Vagina (tissue), 2 donors: ENCODE measurements around the gene SLC23A2. TPM values are rescaled to one million over a fixed set of nuclear protein-coding genes. Genes with fewer than 3 reads are reported as not detected.

Experiments
- DNase-seq, 2 donors: peaks; one replicate each; pipeline ENCODE4 v3.0.0-alpha.2; 2017; ENCODE audit errors: extremely low spot score in 2 of 2
- H3K27ac ChIP-seq: fragments of 200-600 bp; sonication (generic); one replicate; pipeline ENCODE4 v1.5.1; 2019
- H3K27me3 ChIP-seq: fragments of 200-600 bp; sonication (generic); one replicate; pipeline ENCODE4 v1.5.1; 2019
- H3K36me3 ChIP-seq, 2 donors: fragments of 200-600 bp; sonication (generic); one replicate each; pipeline ENCODE4 v1.5.1; 2017 to 2019
- H3K4me1 ChIP-seq: fragments of 200-600 bp; sonication (generic); one replicate; pipeline ENCODE4 v1.5.1; 2019
- H3K4me3 ChIP-seq, 2 donors: fragments of 200-600 bp; sonication (generic); 1 replicate in 1 of 2; 2 replicates in 1 of 2; pipeline ENCODE4 v1.5.1; 2016 to 2019
- H3K9me3 ChIP-seq: fragments of 200-600 bp; sonication (generic); one replicate; pipeline ENCODE4 v1.5.1; 2019
- POLR2A ChIP-seq, 2 donors: fragments of 450-650 bp; IDR thresholded peaks; one replicate each; pipeline ENCODE4 v1.6.1; 2017; ENCODE audit warnings: antibody characterized with exemption in 2 of 2, mild to moderate bottlenecking in 2 of 2, moderate library complexity in 2 of 2
- POLR2AphosphoS5 ChIP-seq, 2 donors: sonication (generic); formaldehyde crosslinking; IDR thresholded peaks; one replicate each; pipeline ENCODE4 v1.9.0; 2017; ENCODE audit warnings: antibody characterized with exemption in 2 of 2, mild to moderate bottlenecking in 2 of 2, low read depth in 1 of 2; ENCODE audit not compliant: insufficient read depth in 1 of 2
- intact Hi-C: fragments of 100-400 bp; cut with DNase I; formaldehyde crosslinking; loops from one replicate; pipeline ENCODE4 v1.15.1; 2023
- total RNA-seq: library from RNA; depleted of rRNA; stranded (reverse); fragments of >200 nt; gene quantifications from one replicate; pipeline ENCODE4 v1.2.3, GENCODE V29; 2016
- TF ChIP-seq, protein P1 (sequence below), 3 experiments: fragments of 450-650 bp in 2 of 3; fragments of 200-600 bp in 1 of 3; sonication (generic) in 1 of 3; IDR thresholded peaks; one replicate each; pipeline ENCODE4 v1.5.1; 2017 to 2019; ENCODE audit warnings: antibody characterized with exemption in 3 of 3, mild to moderate bottlenecking in 2 of 3, moderate library complexity in 2 of 3

SLC23A2 gene
- total RNA-seq, 1 donor from 2014 or later, result 14.7 TPM

DNA sequence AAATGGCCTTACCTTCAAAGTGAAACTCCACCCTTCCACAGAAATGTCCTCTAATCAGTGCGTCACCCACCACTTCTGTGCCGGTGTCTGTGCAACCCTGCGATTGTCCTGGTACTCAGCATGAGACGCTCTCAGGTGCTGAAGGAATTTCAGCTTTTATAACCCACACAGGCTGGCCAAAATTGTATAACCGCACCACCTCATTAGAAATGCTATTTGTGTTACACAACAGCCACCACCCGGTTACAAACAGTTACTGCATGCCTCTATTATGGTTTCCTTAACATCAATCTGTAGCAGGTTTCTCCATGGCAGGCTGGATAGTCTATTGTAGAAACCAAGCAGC is 51.5 kb downstream of the SLC23A2 start:
- TF ChIP-seq, protein P1, sequence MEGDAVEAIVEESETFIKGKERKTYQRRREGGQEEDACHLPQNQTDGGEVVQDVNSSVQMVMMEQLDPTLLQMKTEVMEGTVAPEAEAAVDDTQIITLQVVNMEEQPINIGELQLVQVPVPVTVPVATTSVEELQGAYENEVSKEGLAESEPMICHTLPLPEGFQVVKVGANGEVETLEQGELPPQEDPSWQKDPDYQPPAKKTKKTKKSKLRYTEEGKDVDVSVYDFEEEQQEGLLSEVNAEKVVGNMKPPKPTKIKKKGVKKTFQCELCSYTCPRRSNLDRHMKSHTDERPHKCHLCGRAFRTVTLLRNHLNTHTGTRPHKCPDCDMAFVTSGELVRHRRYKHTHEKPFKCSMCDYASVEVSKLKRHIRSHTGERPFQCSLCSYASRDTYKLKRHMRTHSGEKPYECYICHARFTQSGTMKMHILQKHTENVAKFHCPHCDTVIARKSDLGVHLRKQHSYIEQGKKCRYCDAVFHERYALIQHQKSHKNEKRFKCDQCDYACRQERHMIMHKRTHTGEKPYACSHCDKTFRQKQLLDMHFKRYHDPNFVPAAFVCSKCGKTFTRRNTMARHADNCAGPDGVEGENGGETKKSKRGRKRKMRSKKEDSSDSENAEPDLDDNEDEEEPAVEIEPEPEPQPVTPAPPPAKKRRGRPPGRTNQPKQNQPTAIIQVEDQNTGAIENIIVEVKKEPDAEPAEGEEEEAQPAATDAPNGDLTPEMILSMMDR (IDR thresholded peaks at IDR 0.05), result peak; percentile 44 to 62 (median 47)
- peak in 1 of 2 donors; percentile 38 for TF ChIP-seq POLR2AphosphoS5 (IDR thresholded peaks at IDR 0.05; ENCODE audit: insufficient read depth in 1 of 2, low read depth in 1 of 2)
- TF ChIP-seq POLR2A (IDR thresholded peaks at IDR 0.05), result no peak
- DNase-seq, result no peak
- peak overlapping the region; percentile 83 for H3K27ac ChIP-seq

DNA sequence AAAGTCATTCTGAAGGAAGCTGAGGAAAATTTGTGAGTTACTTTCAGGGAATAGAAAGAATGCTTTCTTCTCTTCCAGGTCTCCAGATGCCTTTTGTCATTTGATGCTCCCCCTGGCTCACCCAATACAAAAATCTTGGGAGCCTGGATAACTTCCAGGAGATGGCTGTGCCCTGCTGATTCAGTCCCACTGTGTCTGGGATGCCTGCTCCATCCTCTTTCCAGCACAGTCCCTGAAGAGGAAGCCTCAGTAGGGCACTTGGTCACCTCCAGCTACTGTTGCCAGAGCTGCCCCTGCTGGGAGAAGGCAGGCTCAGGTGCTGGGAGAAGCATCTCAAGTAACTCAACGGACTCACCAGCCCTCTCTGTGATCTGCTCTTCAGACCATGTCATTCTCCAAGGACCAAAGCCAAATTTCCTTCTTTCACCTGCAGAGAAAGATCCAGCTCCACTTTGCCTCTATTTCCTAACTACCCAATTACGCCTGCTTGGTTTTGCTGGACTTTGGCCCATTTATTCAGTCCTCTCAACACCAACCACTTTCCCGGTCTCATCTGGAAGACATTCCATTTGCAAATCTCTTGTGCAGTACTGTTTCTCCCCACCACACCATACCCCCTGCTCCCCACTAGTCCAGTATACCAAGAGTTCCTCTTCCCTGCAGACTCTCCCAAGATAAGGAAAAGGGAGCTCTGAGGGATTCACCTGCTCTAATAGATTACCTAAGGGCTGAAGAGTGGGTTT is 53.3 kb downstream of the SLC23A2 start:
- Histone ChIP-seq H3K27ac (peak overlapping the region; percentile 17), H3K4me3 (no peak overlapping the region), H3K4me1 (peaks cover 70% of the 10 kb centered on the region), H3K9me3 (no peaks in the 10 kb centered on the region), H3K27me3 (no peaks in the 10 kb centered on the region), H3K36me3 (no peaks in the 10 kb centered on the region)
- TF ChIP-seq POLR2AphosphoS5 (IDR thresholded peaks at IDR 0.05; ENCODE audit: insufficient read depth in 1 of 2, low read depth in 1 of 2) (no peak), POLR2A (IDR thresholded peaks at IDR 0.05) (no peak)
- TF ChIP-seq, protein P1 (IDR thresholded peaks at IDR 0.05), result no peak
- DNase-seq, result no peak
- intact Hi-C loops, result no loop called here

More for the DNA sequence above, 51.5 kb downstream of the SLC23A2 start:
- intact Hi-C loops, result no loop called here
- peaks cover 61% of the 10 kb centered on the region for H3K4me1 ChIP-seq
- H3K4me3 ChIP-seq, result no peak overlapping the region
- H3K9me3 ChIP-seq, result no peaks in the 10 kb centered on the region
- no peaks in the 10 kb centered on the region for H3K36me3 ChIP-seq
- H3K27me3 ChIP-seq, result no peaks in the 10 kb centered on the region

DNA sequence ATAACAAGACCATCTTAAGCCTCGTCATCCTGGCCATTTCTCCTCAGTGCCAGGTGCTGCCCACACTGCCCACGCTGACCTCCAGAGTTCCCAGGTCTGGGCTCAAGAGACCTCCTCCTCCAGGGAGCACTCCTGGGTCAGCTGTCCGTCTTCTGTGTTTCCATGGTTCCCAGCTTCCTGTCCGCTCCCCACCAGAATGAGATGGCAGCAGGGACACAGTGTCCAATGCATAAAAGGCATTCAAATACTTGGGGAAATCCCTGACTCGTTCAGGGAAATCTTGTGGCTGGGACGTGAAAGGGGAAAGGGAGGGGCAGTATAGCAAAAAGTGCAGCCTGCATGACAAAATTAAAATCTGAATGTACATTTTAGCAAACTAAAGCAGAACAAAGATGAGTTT is 54.3 kb downstream of the SLC23A2 start:
- Histone ChIP-seq H3K4me1 (peaks cover 77% of the 10 kb centered on the region), H3K27ac (peak overlapping the region; percentile 45)
- intact Hi-C loops, result no loop called here

DNA sequence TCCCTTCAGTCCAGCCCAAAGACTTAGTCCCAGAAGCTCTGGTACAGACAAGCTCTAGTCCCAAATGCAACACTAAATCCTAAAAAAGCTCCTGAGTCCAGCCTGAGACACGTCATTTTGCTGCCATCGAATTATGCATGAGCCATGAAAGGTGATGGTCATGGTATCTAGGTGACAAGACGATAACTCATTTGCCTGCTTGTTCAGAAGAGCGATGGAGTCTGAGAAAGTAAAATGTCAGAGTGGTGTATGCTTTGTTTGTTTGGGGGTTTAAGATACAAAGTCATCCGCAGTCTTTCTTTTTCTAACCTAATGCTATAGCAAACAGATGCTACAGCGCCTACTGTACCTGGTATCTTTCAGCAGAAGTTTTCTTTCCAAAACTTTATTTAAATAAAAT is 54.7 kb downstream of the SLC23A2 start:
- no peak overlapping the region for H3K4me3 ChIP-seq
- no peaks in the 10 kb centered on the region for H3K9me3 ChIP-seq
- no peak for DNase-seq
- peak overlapping the region; percentile 45 for H3K27ac ChIP-seq
- TF ChIP-seq POLR2A (IDR thresholded peaks at IDR 0.05), result no peak
- TF ChIP-seq POLR2AphosphoS5 (IDR thresholded peaks at IDR 0.05; ENCODE audit: insufficient read depth in 1 of 2, low read depth in 1 of 2), result no peak
- TF ChIP-seq, protein P1 (IDR thresholded peaks at IDR 0.05), result no peak
- intact Hi-C loops, result no loop called here
- peaks cover 74% of the 10 kb centered on the region for H3K4me1 ChIP-seq
- H3K36me3 ChIP-seq, result no peaks in the 10 kb centered on the region
- H3K27me3 ChIP-seq, result no peaks in the 10 kb centered on the region

More for the DNA sequence above, 54.3 kb downstream of the SLC23A2 start:
- no peaks in the 10 kb centered on the region for H3K36me3 ChIP-seq
- H3K27me3 ChIP-seq, result no peaks in the 10 kb centered on the region
- no peak for TF ChIP-seq POLR2AphosphoS5 (IDR thresholded peaks at IDR 0.05; ENCODE audit: insufficient read depth in 1 of 2, low read depth in 1 of 2)
- no peak for TF ChIP-seq POLR2A (IDR thresholded peaks at IDR 0.05)
- TF ChIP-seq, protein P1 (IDR thresholded peaks at IDR 0.05), result no peak
- H3K9me3 ChIP-seq, result no peaks in the 10 kb centered on the region
- no peak overlapping the region for H3K4me3 ChIP-seq
- no peak for DNase-seq
